Skin epidermis (tissue), 12 donors: Measurements from ENCODE around the gene IL3.

ENCODE experiments used
- H3K27ac ChIP-seq, 21 experiments: fragments of 200-600 bp; sonication (generic) in 11 of 21; one replicate each; pipeline ENCODE4 v1.5.0; 2020; ENCODE audit warnings: mild to moderate bottlenecking in 3 of 21, inconsistent platforms in 2 of 21, moderate library complexity in 2 of 21
- H3K4me3 ChIP-seq, 7 experiments: fragments of 200-600 bp; sonication (generic) in 2 of 7; one replicate each; pipeline ENCODE4 v1.5.0; 2020; ENCODE audit warnings: inconsistent platforms in 2 of 7, mild to moderate bottlenecking in 2 of 7, moderate library complexity in 1 of 7

IL3 gene

GRCh38 chr5:132060501-132061161, at the start of gene IL3:
TSS of gene IL3 (plus strand) at chr5:132060655. CDS start at chr5:132060707, 52 bp downstream.
- Histone ChIP-seq H3K27ac (no peak within 1 kb of the TSS), H3K4me3 (no peak within 1 kb of the TSS)

- Histone ChIP-seq H3K4me3 (peak overlapping the region; percentile 32 to 59 (median 35)), H3K27ac (no peak overlapping the region)
These were observed 49.4 kb upstream of the IL3 start for GRCh38 chr5:132010989-132011621.

- no peak within 1 kb of the TSS for H3K27ac ChIP-seq
- peak within 1 kb of the TSS; percentile 32 to 59 (median 35) for H3K4me3 ChIP-seq
These were observed 48.7 kb upstream of the IL3 start, which contains the start of gene ACSL6 for GRCh38 chr5:132011622-132012343. TSS of gene ACSL6 (minus strand) at chr5:132011658. CDS start at chr5:132011553, 105 bp downstream.

- Histone ChIP-seq H3K4me3 (no peak overlapping the region), H3K27ac (no peak overlapping the region)
These were observed 48.0 kb upstream of the IL3 start for GRCh38 chr5:132012371-132013005.

GRCh38 chr5:132013006-132013689, 47.3 kb upstream of the IL3 start:
- no peak overlapping the region for H3K27ac ChIP-seq
- H3K4me3 ChIP-seq = no peak overlapping the region

GRCh38 chr5:132013711-132014110, 46.7 kb upstream of the IL3 start:
- Histone ChIP-seq H3K4me3 (no peak overlapping the region), H3K27ac (no peak overlapping the region)

GRCh38 chr5:132016721-132017250, 43.7 kb upstream of the IL3 start:
- Histone ChIP-seq H3K4me3 (no peak overlapping the region), H3K27ac (no peak overlapping the region)

GRCh38 chr5:132017316-132017715, 43.1 kb upstream of the IL3 start:
- H3K4me3 ChIP-seq = no peak overlapping the region

GRCh38 chr5:132017738-132018625, 42.5 kb upstream of the IL3 start:
- Histone ChIP-seq H3K27ac (no peak overlapping the region), H3K4me3 (no peak overlapping the region)

More at GRCh38 chr5:132017316-132017715, 43.1 kb upstream of the IL3 start:
- H3K27ac ChIP-seq = no peak overlapping the region

GRCh38 chr5:132019337-132019736, 41.1 kb upstream of the IL3 start:
- no peak overlapping the region for H3K4me3 ChIP-seq

GRCh38 chr5:132019857-132020555, 40.4 kb upstream of the IL3 start:
- H3K27ac ChIP-seq = peak overlapping the region in 2 of 21 experiments; percentile 9 to 42

More at GRCh38 chr5:132019337-132019736, 41.1 kb upstream of the IL3 start:
- H3K27ac ChIP-seq = peak overlapping the region in 1 of 21 experiments; percentile 42

GRCh38 chr5:132020568-132021339, 39.7 kb upstream of the IL3 start:
- H3K27ac ChIP-seq = no peak overlapping the region

More at GRCh38 chr5:132019857-132020555, 40.4 kb upstream of the IL3 start:
- no peak overlapping the region for H3K4me3 ChIP-seq

GRCh38 chr5:132021654-132022053, 38.8 kb upstream of the IL3 start:
- Histone ChIP-seq H3K27ac (no peak overlapping the region), H3K4me3 (no peak overlapping the region)

More at GRCh38 chr5:132020568-132021339, 39.7 kb upstream of the IL3 start:
- H3K4me3 ChIP-seq = no peak overlapping the region

GRCh38 chr5:132022737-132023136, 37.7 kb upstream of the IL3 start:
- no peak overlapping the region for H3K4me3 ChIP-seq
- no peak overlapping the region for H3K27ac ChIP-seq

- H3K4me3 ChIP-seq = no peak overlapping the region
These were observed 37.0 kb upstream of the IL3 start for GRCh38 chr5:132023258-132024116.

GRCh38 chr5:132024117-132024435, 36.4 kb upstream of the IL3 start:
- H3K4me3 ChIP-seq = no peak overlapping the region
- no peak overlapping the region for H3K27ac ChIP-seq

More at GRCh38 chr5:132023258-132024116, 37.0 kb upstream of the IL3 start:
- H3K27ac ChIP-seq = no peak overlapping the region
